GM12891 (cell line): Measurements from ENCODE around the gene AJUBA.

Experiments
- POLR2A ChIP-seq: IDR thresholded peaks from 2 replicates; pipeline ENCODE4 v1.6.1; 2011; ENCODE audit warnings: low read depth, low read length, control low read depth
- SPI1 ChIP-seq: IDR thresholded peaks from 2 replicates; pipeline ENCODE4 v1.6.1; 2011; ENCODE audit warnings: low read depth, low read length, control low read depth
- TAF1 ChIP-seq: IDR thresholded peaks from 2 replicates; pipeline ENCODE4 v1.6.1; 2011; ENCODE audit warnings: low read depth, low read length, control low read depth

- TF ChIP-seq TAF1 (no peak), POLR2A (no peak), SPI1 (no peak)
These were observed 1.7 kb downstream of the AJUBA start for GRCh38 chr14:22980672-22981089.
